RPMI8226 (cell line): ENCODE data around the gene FBXO34.

Source experiments
- DNase-seq: peaks from one replicate; pipeline ENCODE4 v3.0.0-alpha.2; 2015

The FBXO34 gene

DNA sequence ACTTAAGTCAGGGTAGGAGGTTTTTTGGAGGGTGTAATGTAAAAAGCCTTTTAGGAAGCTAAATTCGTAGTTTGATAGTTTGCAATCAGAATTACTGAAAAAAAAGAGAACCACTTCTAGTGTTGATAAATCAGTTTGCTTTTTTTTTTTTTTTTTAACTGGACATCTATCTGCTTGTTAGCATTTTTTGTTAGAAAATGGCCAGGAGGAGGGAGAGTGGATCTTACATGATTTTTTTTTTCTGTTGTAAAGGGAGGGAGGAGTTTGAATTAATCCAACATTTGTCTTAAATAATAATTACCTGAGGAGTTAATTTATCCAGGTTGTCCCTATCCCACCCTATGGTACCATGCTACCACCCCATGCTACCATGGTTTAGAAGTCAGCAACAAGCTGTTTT lies 1.2 kb downstream of the FBXO34 start:
- no peak for DNase-seq

DNA sequence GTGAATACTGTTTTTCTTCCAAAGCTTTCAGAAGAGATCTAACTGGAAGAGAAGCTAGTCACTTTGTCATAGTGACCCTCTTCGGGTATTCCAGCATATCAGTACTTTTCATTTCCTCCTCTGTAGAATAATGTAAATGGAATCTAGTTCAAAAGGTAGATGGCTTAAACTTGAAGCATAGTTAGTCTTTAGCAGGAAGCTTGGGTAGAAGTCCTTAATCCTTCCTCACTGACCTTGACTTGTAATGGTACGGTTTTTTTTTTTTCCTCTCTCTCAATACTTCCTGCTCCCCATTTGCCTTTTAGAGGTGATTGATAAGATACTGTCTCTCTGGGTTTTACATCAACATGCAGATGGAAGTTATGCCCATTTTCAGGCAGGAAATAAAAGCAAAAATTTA lies 1.7 kb downstream of the FBXO34 start:
- no peak for DNase-seq

DNA sequence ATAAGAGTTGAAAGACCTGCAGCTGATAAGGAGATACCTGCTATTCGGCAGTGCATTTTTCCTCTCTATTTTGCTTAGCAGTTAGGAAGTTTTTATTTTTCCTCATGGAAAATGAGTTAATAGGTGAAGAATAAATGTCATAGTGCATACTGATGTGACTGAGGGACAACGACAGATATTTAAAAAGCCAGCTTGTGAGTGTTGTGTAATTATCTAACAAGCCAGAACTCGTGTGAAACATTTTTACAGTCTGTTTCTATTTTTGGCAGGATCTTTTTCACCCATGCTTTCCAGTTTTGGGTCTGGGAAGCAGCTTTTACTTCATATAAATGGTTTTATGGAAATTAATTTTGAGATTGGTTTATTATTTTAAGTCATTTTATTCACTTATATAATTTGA lies 2.9 kb downstream of the FBXO34 start:
- no peak for DNase-seq

DNA sequence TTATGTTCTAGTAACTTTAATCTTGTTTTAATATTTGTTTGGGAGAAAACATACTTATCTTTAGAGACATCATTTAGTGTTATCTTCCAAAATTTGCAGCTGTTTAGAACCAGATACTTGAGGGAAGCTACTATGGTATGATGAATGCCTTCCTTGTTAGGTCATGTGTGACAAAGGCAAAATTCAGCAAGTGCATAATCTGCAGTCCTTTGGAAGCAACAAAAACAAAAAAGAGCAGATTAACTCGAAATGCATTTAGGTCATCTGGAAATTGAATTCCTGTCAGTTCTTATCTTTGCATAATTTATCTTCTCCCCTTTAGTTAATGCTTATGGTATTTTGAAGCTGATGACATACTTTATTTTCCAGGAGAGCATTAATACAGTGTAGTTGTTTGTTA lies 3.5 kb downstream of the FBXO34 start:
- DNase-seq, result no peak

DNA sequence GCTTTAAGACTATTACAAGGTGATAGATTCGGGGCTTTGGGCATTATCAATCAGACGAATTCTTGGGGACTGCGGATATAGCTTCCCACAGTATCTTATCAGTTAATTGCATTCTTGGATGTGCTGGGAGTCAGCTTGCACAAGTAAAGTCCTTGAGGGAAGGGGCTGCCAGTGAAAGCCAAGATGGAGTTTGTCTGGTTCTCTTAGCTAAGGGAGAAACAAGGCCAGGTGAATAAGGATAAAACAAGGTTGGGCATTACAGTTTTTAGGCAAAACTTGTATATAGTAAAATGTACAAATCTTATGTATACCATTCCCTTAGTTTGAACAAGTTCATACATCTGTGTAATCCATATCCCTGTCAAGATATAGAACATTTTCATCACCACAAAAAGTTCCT lies 5.5 kb downstream of the FBXO34 start:
- no peak for DNase-seq

DNA sequence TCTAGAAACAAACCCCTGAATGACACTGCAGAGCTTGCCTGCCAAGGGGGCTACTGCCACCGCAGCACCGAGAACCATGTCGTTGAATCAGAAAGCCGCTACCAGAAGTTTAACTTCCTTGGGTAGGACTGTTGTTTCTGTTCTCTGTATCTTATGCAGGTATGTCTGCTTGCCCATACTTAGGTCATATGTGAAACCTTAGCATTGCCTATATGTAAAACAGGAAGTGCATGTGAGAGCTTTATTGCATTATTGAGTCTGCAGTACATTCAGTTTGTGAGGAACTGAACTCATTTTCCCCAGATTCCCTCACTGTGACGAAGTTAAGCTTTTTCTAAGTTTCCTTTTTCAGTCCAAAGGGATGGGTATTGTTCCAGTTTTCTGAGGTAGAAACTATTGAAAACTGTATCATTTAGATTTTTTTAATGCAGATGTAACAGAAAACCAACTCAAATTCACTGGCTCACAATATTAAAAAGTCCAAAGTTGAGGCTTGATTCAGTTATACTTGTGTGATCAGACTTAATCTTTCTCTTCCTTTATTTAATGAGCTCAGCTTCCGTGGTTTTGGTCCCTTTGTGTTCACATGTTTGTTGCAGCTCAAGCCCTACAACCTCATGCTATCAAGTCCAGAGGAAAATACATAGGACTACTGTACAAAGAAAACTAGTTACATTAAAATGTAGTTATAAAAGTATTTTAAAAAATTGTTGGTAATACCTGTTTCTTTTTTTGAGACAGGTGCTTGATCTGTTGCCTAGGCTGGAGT lies 6.9 kb downstream of the FBXO34 start:
- no peak for DNase-seq

DNA sequence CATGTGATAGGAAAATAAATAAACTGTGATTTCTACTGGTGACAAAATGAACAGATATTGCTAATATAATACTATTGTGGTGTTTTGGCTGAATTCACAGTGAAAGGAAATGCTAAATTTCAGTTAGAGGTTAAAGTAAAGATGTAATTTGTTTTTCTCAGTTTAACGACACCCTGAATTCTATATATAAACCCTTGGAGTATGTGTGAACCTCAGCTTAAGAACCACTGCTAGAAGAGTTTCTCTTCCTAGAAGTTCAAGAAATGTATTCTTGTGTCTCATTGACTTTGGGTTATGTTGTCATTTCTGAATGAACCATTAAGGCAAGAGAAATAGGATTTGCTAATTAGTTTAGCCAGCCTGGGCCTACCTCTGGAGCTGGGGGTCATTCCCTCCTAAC lies 8.2 kb downstream of the FBXO34 start:
- no peak for DNase-seq

DNA sequence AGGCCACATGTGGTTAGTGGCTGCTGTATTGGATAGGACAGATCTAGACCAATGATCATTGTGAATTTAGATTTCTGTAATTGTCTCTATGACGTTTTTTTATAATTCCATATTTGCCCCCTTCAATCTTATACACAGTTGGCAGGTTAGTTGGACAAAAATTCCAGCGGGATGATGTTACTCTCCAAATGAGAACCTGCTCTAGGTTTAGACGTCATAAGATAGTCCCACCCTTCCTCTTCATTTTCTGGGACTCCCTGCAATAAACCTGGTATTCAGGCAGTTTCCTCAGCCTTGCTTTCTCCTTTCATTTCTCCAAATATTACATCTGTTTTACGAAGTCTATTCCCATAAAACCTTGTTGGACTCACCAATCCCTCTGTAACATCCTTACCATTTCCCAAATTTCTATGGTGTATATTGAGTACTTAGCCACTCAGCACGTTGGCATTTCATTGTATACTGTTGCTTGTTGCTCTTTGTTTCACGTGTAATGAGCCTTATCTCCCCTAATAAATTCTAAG lies 10.2 kb downstream of the FBXO34 start:
- no peak for DNase-seq

DNA sequence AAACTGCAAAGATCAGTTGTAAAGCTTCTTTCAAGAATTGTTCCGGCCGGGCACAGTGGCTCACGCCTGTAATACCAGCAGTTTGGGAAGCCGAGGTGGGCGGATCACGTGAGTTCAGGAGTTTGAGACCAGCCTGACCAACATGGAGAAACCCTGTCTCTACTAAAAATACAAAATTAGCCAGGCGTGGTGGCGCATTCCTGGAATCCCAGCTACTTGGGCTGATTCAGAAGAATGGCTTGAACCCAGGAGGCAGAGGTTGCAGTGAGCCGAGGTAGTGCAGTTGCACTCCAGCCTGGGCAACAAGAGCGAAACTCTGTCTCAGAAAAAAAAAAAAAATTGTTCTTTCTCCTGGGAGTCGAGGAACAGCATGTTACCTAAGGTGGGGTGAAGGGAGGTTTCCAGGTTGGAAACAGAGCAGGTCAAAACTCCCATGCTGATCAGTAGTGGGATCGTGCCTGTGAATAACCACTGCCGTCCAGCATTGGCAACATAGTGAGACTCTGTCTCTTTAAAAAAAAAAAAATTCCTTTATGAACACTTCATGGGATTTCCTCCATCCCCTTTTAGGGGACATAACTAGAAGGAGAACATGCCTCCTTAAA lies 13.9 kb downstream of the FBXO34 start:
- DNase-seq, result no peak

DNA sequence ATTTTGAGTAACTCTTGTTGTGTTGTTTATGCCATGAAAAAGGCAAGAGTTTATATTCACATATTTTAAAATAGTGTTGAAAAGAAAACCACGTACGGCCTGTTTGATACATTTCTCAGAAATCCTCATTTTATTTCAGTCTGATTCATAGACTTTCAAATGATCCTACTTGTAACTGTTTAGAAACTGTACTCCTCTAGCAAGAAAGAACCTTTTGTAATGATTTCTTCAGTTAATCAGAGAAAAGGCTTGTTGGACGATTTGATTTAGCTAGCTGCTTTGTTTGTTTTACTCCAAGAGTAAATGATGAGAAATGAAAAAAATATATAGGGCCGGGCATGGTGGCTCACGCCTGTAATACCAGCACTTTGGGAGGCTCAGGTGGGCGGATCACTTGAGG lies 17.2 kb downstream of the FBXO34 start:
- DNase-seq, result no peak

DNA sequence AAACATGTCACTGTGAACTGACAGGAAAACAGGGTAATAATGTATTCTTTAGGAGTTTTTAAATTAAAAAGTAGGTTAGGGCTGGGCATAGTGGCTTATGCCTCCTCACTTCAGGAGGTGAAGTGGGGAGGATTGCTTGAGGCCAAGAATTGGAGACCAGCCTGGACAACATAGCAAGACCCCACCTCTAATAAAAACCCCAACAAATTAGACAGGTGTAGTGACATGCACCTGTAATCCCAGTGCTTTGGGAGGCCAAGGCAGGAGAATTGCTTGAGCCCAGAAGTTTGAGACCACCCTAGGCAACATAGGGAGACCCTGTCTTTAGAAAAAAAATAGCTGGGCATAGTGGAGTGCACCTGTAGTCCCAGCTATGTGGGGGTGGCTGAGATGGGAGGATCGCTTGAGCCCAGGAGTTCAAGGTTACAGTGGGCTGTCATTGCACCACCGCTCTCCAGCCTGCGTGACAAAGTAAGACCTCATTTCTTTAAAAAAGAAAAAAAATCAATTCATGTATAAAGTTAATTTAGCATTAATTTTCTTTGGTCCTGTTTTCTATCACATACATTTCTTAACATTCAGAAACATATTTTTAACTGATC lies 20.4 kb downstream of the FBXO34 start:
- DNase-seq, result no peak

DNA sequence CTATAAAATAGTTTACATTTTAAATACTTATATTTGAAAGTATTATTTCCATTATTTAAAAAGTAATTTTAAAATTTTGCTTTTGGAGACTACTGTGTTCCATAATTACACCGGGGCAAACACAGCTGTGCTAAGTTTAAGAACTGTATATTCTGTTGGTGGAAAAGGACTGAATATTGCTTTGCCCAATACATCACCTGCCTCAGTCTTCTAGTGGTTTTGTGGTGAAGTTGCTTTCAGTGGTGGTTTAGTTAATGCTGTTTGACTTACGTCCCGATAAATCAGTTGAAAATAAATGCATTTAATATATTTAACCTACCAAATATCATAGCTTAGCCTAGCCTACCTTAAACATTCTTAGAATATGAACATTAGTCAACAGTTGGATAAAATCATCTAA lies 23.4 kb downstream of the FBXO34 start:
- DNase-seq, result no peak

DNA sequence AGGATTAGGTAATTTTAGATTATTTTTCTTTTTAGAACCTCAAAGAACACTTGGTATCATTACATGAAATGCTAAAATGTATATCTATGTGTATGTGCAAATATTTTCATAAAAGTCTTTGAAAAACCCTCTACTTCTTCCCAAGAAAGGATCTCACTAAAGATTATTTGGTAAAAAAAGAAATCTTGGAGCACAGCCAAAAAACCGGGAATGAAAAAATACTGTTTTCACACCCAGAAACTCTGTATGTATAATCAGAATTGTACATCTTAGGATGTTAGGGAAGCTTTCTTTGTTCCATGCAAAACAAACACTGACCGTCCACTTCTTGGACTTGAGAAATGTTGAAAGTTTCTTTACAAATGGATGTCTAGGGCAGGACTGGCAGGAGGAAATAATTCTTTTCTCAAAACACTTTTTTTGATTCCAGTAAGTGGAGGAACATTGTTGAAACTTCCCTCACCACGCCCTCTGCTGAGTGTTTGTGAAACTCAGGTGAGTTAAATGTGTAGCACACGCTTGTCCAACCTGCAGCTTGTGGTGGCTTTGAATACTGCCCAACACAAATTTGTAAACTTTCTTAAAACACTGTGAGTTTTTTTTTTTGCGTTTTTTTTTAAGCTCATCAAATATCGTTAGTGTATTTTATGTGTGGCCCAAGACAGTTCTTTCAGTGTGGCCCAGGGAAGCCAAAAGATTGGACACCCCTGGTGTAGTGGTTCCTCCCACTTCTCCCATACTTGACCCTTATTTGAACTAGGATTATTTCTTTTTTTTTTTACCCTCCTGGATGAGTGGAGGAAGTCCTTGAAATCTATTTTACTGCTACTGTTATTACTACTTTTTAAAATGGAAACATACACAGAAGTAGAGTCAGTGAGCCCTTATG lies 26.6 kb downstream of the FBXO34 start:
- DNase-seq, result peak; percentile 9

DNA sequence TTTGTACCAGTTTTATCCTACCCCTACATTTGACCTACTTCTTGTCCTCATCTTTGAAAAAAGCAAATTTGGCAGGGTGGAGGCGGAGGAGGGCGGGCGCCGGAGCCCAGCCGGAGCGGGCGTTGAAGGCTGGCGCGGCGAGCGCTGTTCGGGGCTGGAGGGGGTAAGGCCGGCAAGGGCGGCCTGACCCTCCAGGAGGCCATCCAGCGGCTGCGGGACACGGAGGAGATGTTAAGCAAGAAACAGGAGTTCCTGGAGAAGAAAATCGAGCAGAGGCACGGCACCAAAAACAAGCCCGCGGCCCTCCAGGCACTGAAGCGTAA lies 27.2 kb downstream of the FBXO34 start:
- DNase-seq, result no peak

DNA sequence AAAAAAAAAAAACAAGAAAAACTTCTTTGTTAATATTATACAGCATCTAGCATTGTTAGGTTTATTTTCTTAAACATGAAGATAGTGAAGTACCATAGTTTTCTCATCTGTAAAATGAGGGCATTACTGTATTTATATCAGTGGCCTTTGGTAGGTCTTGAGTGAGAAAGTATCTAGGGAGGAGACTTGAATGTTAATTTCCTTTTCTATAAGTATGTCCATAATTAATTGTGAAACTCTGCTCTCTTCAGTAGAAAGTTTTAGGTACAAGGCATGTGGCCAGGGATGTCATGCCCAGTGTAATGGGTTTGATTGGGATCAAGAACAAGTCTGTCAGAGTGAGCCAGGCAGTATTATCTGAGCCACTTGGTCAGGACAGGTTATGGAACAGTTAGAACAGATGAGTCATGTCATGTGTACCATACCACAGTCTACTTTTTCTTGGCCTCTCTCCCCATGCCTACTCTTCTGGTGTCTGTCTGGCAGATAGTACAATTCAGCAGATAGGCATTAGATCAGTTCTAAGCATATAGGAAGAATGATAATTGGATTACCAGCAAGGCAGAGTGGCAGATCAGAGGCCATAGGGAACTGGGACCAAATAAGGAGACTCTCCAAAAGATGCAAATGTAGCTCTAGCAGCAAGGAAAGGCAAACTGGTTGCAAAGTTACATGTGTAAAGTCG lies 30.4 kb downstream of the FBXO34 start:
- DNase-seq, result no peak

DNA sequence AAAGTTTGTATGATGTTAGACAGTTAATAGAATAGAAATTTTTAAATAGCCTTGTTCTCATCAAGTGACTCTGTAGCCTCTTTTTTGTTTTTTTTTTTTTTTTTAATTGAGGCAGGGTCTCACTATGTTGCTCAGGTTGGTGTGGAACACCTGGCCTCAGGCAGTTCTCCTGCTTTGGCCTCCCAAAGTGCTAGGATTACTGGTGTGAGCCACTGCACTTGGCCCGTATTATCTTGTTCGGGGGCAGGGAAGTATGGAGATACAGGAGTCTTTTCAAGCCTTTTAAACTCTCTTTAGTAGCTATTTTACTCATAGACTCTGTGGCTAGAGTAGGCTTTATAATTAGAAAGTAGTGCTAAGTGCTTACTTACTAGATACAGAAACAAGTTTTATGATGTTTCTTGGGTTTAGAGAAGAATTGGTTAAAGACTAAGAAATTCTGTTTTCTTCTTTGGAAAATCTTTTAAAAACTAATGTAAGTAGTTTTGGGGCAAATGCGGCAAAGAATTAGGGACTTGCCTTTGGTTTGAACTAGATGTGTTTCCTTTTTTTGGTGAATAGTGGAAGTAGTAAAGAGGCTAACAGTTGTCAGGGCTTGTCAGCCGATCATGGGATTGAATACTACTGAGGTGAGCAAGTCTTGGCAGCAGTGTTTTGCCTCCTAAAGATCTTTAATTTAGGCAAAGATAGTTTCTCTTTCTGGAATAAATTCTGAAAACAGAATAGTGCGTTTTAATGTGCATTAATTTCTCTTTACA lies 31.3 kb downstream of the FBXO34 start:
- no peak for DNase-seq

DNA sequence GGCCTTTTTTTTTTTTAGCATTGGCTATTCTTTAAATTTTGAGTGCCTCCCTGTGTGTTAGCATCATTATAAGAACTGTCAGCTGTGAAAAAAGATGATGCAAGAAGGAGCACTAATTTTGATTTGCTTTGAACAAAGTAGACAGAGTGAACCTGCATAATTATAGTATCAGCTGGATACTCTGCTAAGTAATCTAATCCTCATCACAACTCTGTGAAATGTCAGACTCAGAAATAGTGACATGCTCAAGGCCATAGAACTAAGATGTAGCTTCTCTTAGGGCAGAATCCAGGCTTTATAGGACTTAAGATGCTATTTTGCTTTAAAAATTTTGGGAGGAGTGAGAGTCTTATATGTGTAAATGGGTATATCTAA lies 31.9 kb downstream of the FBXO34 start:
- no peak for DNase-seq

DNA sequence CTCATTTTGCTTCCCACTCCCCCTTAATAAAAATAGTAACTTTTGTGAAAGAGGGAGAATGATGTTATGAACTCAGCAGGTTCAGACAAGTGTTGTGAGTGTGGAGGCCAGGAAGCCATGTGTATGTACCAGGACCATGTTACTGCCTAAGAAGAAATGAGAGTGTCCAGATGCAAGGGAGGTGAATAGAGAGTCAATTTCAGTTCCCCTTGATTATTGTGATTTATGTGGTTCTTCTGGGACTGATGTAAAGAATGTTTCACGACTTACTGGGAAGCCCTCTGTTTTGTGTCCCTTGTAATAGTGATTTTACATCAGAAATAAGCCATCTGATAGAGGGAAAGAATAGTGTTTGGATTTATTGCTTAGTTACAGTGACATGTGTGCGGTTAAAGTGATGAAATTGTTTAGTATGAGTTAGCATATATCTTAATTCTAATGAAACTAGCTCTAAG lies 32.5 kb downstream of the FBXO34 start:
- no peak for DNase-seq

DNA sequence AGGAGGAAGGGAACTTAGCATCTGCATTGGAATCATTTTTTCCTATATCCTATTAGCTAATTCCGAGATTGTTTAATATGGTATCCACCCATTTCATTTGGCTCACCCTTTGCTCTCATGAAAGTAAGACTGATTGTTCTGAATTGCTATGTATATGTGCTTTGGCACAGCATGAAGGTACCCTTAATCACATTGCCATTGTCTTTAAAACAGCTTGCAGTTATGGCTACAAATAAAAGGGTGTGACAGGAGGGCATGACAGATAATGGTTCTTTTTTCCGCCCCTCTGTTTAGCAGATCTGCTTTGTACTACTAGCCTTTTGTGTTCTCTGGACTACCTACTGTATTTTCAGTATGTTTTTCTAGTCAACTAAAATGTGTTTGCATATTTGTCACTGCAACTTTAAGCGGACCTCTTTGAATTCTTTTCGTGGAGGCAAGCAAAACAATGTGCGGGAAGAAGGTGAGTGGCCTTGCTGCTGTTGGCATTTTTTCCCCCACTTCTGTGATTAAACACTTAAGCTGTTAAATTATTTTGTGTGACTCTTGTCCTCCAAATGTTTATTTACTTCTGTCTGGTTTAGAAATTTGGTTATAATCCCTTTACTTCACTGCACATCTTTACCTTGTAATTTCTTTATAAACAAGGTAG lies 35.8 kb downstream of the FBXO34 start:
- no peak for DNase-seq

DNA sequence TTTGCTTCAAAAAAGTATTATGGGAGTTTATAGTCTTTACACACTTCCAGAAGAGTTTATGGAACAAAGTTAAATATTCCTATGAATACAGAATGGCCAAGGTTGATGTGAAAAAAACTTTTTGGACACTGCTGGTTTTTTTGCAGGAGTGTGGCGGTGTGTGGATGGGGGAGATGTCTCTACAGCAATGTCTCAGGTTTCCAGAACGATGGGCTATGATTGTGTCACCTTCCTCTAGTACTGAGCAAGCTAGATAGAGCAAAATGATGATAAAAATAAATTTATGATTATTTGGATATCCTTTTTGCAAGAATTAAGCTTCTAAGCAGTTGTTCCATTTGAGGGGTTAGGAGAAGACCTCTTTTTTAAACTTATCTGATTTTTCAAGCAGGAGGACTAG lies 37.9 kb downstream of the FBXO34 start:
- DNase-seq, result no peak

DNA sequence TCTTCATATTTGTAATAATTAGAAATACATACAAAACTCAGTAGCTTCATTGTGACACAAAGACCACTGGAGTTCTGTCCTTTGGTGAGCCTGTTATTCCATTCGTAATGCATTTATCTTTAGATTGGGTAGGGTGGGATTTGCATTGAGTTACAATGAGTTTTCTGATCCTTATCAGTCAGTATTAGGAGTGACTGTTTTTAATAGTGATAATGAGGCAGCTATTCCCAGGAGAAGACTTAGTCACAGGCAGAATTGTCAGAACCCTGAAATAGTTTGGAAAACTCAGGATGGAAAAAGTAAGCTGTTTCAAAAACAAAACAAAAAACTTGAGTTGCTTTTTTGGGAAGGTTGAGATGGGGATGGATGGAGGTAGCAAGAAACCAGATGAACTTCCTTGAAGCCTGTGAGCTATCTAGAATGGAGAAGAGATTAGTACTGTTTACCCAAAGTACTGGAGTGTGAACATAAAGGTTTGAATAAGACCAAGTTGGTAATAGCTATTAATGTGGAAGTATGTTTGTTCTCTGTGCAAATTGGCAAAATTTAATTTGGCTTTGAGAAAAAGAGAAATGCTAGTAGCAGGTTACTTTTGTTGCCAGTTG lies 38.6 kb downstream of the FBXO34 start:
- no peak for DNase-seq
